ENCODE measurements around the gene EPN1.

The EPN1 gene

GRCh38 chr19:55695511-55696290 is 20.7 kb downstream of the EPN1 start:
- H3K36me3 ChIP-seq, result peaks cover 100% of the 10 kb centered on the region
- no peaks in the 10 kb centered on the region for H3K4me1 ChIP-seq (ENCODE audit: control insufficient read depth in 1 of 2, insufficient read depth in 1 of 2, low read depth in 1 of 2, low read length in 1 of 2)
- no peak overlapping the region for H3K4me3 ChIP-seq (ENCODE audit: low read depth in 1 of 2, low read length in 1 of 2)
- no peaks in the 10 kb centered on the region for H3K9me3 ChIP-seq
- no peaks in the 10 kb centered on the region for H3K27me3 ChIP-seq
- TF ChIP-seq CTCF (IDR thresholded peaks at IDR 0.05), result no peak
- no peak overlapping the region for H3K27ac ChIP-seq

- TF ChIP-seq CTCF (IDR thresholded peaks at IDR 0.05), result no peak
- Histone ChIP-seq H3K36me3 (peaks cover 96% of the 10 kb centered on the region), H3K4me1 (ENCODE audit: control insufficient read depth in 1 of 2, insufficient read depth in 1 of 2, low read depth in 1 of 2, low read length in 1 of 2) (no peaks in the 10 kb centered on the region), H3K9me3 (no peaks in the 10 kb centered on the region), H3K27me3 (no peaks in the 10 kb centered on the region), H3K27ac (no peak overlapping the region), H3K4me3 (ENCODE audit: low read depth in 1 of 2, low read length in 1 of 2) (no peak overlapping the region)
These were observed 21.5 kb downstream of the EPN1 start for GRCh38 chr19:55696301-55697068.

GRCh38 chr19:55697069-55697440 is 22.0 kb downstream of the EPN1 start:
- no peak overlapping the region for H3K4me3 ChIP-seq (ENCODE audit: low read depth in 1 of 2, low read length in 1 of 2)
- H3K4me1 ChIP-seq (ENCODE audit: control insufficient read depth in 1 of 2, insufficient read depth in 1 of 2, low read depth in 1 of 2, low read length in 1 of 2), result no peaks in the 10 kb centered on the region
- peaks cover 91% of the 10 kb centered on the region for H3K36me3 ChIP-seq
- TF ChIP-seq CTCF (IDR thresholded peaks at IDR 0.05), result no peak
- no peak overlapping the region for H3K27ac ChIP-seq
- no peaks in the 10 kb centered on the region for H3K9me3 ChIP-seq
- H3K27me3 ChIP-seq, result no peaks in the 10 kb centered on the region

- H3K4me1 ChIP-seq (ENCODE audit: control insufficient read depth in 1 of 2, insufficient read depth in 1 of 2, low read depth in 1 of 2, low read length in 1 of 2), result no peaks in the 10 kb centered on the region
- no peaks in the 10 kb centered on the region for H3K9me3 ChIP-seq
- H3K27ac ChIP-seq, result no peak overlapping the region
- no peak for TF ChIP-seq CTCF (IDR thresholded peaks at IDR 0.05)
- no peaks in the 10 kb centered on the region for H3K27me3 ChIP-seq
- no peak overlapping the region for H3K4me3 ChIP-seq (ENCODE audit: low read depth in 1 of 2, low read length in 1 of 2)
- H3K36me3 ChIP-seq, result peaks cover 84% of the 10 kb centered on the region
These were observed 22.7 kb downstream of the EPN1 start for GRCh38 chr19:55697698-55698097.

- Histone ChIP-seq H3K9me3 (no peaks in the 10 kb centered on the region), H3K4me3 (ENCODE audit: low read depth in 1 of 2, low read length in 1 of 2) (no peak overlapping the region), H3K27me3 (no peaks in the 10 kb centered on the region), H3K36me3 (peaks cover 79% of the 10 kb centered on the region), H3K27ac (no peak overlapping the region), H3K4me1 (ENCODE audit: control insufficient read depth in 1 of 2, insufficient read depth in 1 of 2, low read depth in 1 of 2, low read length in 1 of 2) (no peaks in the 10 kb centered on the region)
- no peak for TF ChIP-seq CTCF (IDR thresholded peaks at IDR 0.05)
These were observed 23.2 kb downstream of the EPN1 start for GRCh38 chr19:55698256-55698655.

Data from neutrophil (primary cell).